HL-60/S4 treated with phorbol 12-myristate 13-acetate at 8.2 ng/mL for 4 days and 3 days (cell line): ENCODE measurements around the gene PEX14.

Source experiments
- in situ Hi-C: fragments of 300-500 bp; cut with MboI; formaldehyde crosslinking; loops from 2 replicates; pipeline ENCODE4 v1.15.0; 2022; ENCODE audit warnings: low sequenced_read_pairs

The PEX14 gene

GRCh38 chr1:10629816-10630571, 155.2 kb downstream of the PEX14 start:
- in situ Hi-C loops = no loop called here

- in situ Hi-C loops = no loop called here
Observed at GRCh38 chr1:10630661-10631120, 155.9 kb downstream of the PEX14 start.

- in situ Hi-C loops = no loop called here
Observed at GRCh38 chr1:10631121-10631810, 156.5 kb downstream of the PEX14 start.

- in situ Hi-C loops = no loop called here
Observed at GRCh38 chr1:10631811-10632593, 157.3 kb downstream of the PEX14 start.

GRCh38 chr1:10632691-10633090, 157.9 kb downstream of the PEX14 start:
- in situ Hi-C loops = no loop called here

- in situ Hi-C loops = no loop called here
Observed at GRCh38 chr1:10633416-10633815, 158.7 kb downstream of the PEX14 start.

- in situ Hi-C loops = no loop called here
Observed at GRCh38 chr1:10634075-10634427, 159.3 kb downstream of the PEX14 start.

- in situ Hi-C loops = no loop called here
Observed at GRCh38 chr1:10634428-10635084, 159.8 kb downstream of the PEX14 start.

GRCh38 chr1:10635085-10635896, 160.5 kb downstream of the PEX14 start:
- in situ Hi-C loops = no loop called here

- in situ Hi-C loops = no loop called here
Observed at GRCh38 chr1:10635992-10636391, 161.2 kb downstream of the PEX14 start.

- in situ Hi-C loops = no loop called here
Observed at GRCh38 chr1:10637400-10637799, 162.7 kb downstream of the PEX14 start.

- in situ Hi-C loops = no loop called here
Observed at GRCh38 chr1:10637834-10638558, 163.2 kb downstream of the PEX14 start.

GRCh38 chr1:10638559-10639005, 163.8 kb downstream of the PEX14 start:
- in situ Hi-C loops = no loop called here

GRCh38 chr1:10639011-10639774, 164.4 kb downstream of the PEX14 start:
- in situ Hi-C loops = no loop called here

- in situ Hi-C loops = no loop called here
Observed at GRCh38 chr1:10639775-10640578, 165.2 kb downstream of the PEX14 start.

GRCh38 chr1:10640843-10641553, 166.2 kb downstream of the PEX14 start:
- in situ Hi-C loops = no loop called here

GRCh38 chr1:10641976-10642375, 167.2 kb downstream of the PEX14 start:
- in situ Hi-C loops = no loop called here
